Measurements from ENCODE around the gene CIAPIN1. TPM values are rescaled to one million over a fixed set of nuclear protein-coding genes. Genes with fewer than 3 reads are reported as not detected.

Gene CIAPIN1
- total and polyA plus RNA-seq, 2 donors from 2014 or later: 53.6 to 56.3 TPM

GRCh38 chr16:57383276-57384247 lies 63.6 kb downstream of the CIAPIN1 start:
- DNase-seq (no peak), FAIRE-seq (no peak)
- no peak overlapping the region for H3K4me3 ChIP-seq (ENCODE audit: low read length in 3 of 3)
- H3K27ac ChIP-seq (ENCODE audit: low read depth in 2 of 2, low read length in 2 of 2): no peak overlapping the region
- no peaks in the 10 kb centered on the region for H3K27me3 ChIP-seq (ENCODE audit: control insufficient read depth, insufficient read depth, low read length)
- H3K36me3 ChIP-seq (ENCODE audit: control insufficient read depth in 2 of 3, insufficient read depth in 3 of 3, low read length in 3 of 3): peaks cover under 1 to 7% (median 2%) of the 10 kb centered on the region in 3 donors
- no peaks in the 10 kb centered on the region for H3K9me3 ChIP-seq (ENCODE audit: control insufficient read depth in 2 of 3, insufficient read depth in 1 of 3, low read length in 3 of 3)
- TF ChIP-seq CTCF (IDR thresholded peaks at IDR 0.05; ENCODE audit: borderline replicate concordance, extremely low read depth, insufficient read depth): no peak
- no peak overlapping the region for H3K9ac ChIP-seq (ENCODE audit: low read length in 3 of 3)
- intact Hi-C loops (cut with DNase I): no loop called here
- H3K4me1 ChIP-seq (ENCODE audit: control insufficient read depth in 2 of 3, insufficient read depth in 2 of 3, low read depth in 1 of 3, low read length in 3 of 3): peaks cover 0 to 23% (median 1%) of the 10 kb centered on the region in 3 donors

- H3K9me3 ChIP-seq (ENCODE audit: control insufficient read depth in 2 of 3, insufficient read depth in 1 of 3, low read length in 3 of 3): no peaks in the 10 kb centered on the region
- peaks cover 0 to 20% (median 0%) of the 10 kb centered on the region in 3 donors for H3K4me1 ChIP-seq (ENCODE audit: control insufficient read depth in 2 of 3, insufficient read depth in 2 of 3, low read depth in 1 of 3, low read length in 3 of 3)
- H3K9ac ChIP-seq (ENCODE audit: low read length in 3 of 3): no peak overlapping the region
- peaks cover 0 to 7% (median 2%) of the 10 kb centered on the region in 3 donors for H3K36me3 ChIP-seq (ENCODE audit: control insufficient read depth in 2 of 3, insufficient read depth in 3 of 3, low read length in 3 of 3)
- intact Hi-C loops (cut with DNase I): no loop called here
- DNase-seq: no peak
- H3K4me3 ChIP-seq (ENCODE audit: low read length in 3 of 3): no peak overlapping the region
- FAIRE-seq: no peak
- no peak for TF ChIP-seq CTCF (IDR thresholded peaks at IDR 0.05; ENCODE audit: borderline replicate concordance, extremely low read depth, insufficient read depth)
- no peak overlapping the region for H3K27ac ChIP-seq (ENCODE audit: low read depth in 2 of 2, low read length in 2 of 2)
- H3K27me3 ChIP-seq (ENCODE audit: control insufficient read depth, insufficient read depth, low read length): no peaks in the 10 kb centered on the region
These were observed 64.5 kb downstream of the CIAPIN1 start for GRCh38 chr16:57382535-57383275.

GRCh38 chr16:57381791-57382534 lies 65.2 kb downstream of the CIAPIN1 start:
- H3K4me1 ChIP-seq (ENCODE audit: control insufficient read depth in 2 of 3, insufficient read depth in 2 of 3, low read depth in 1 of 3, low read length in 3 of 3): peaks cover 0 to 20% (median 4%) of the 10 kb centered on the region in 3 donors

More at GRCh38 chr16:57381791-57382534, 65.2 kb downstream of the CIAPIN1 start:
- Histone ChIP-seq H3K4me3 (ENCODE audit: low read length in 3 of 3) (no peak overlapping the region), H3K36me3 (ENCODE audit: control insufficient read depth in 2 of 3, insufficient read depth in 3 of 3, low read length in 3 of 3) (peaks cover 0 to 7% (median 2%) of the 10 kb centered on the region in 3 donors), H3K27me3 (ENCODE audit: control insufficient read depth, insufficient read depth, low read length) (no peaks in the 10 kb centered on the region), H3K9ac (ENCODE audit: low read length in 3 of 3) (no peak overlapping the region), H3K9me3 (ENCODE audit: control insufficient read depth in 2 of 3, insufficient read depth in 1 of 3, low read length in 3 of 3) (no peaks in the 10 kb centered on the region), H3K27ac (ENCODE audit: low read depth in 2 of 2, low read length in 2 of 2) (no peak overlapping the region)
- FAIRE-seq (no peak), DNase-seq (no peak)
- no peak for TF ChIP-seq CTCF (IDR thresholded peaks at IDR 0.05; ENCODE audit: borderline replicate concordance, extremely low read depth, insufficient read depth)
- intact Hi-C loops (cut with DNase I): no loop called here

All from kidney (tissue), 14 donors.